ENCODE measurements around the gene ACTR8.

GRCh38 chr3:53902711-53903110 lies 20.8 kb upstream of the ACTR8 start:
- TF ChIP-seq CTCF (IDR thresholded peaks at IDR 0.05) (no peak), EP300 (IDR thresholded peaks at IDR 0.05) (no peak), POLR2A (IDR thresholded peaks at IDR 0.05) (no peak)

All from upper lobe of left lung (tissue), 4 donors.